ENCODE measurements around the gene SF3B1. TPM values are rescaled to one million over a fixed set of nuclear protein-coding genes. Genes with fewer than 3 reads are reported as not detected.
"Not testable (repeated sequence)": the region's sequence is repeated elsewhere in the genome, so short reads cannot be mapped to it uniquely, and the experiment has no call there.

SF3B1 gene
- total RNA-seq, 5 donors from 2014 or later (not counting 1 experiment from before 2014, with no cell fraction given) = 468 to 579 (median 497) TPM

- ChIA-PET POLR2A (interaction anchor here in 1 of 2 donors (1.5 to 5.5 kb wide), 2 partner anchors 18 to 44 kb away, joined by 6 to 75 read pairs; partner anchors contain the start of gene SF3B1), CTCF (interaction anchor here in 1 of 2 donors (0.6 kb wide), 1 partner anchor 11 kb away, joined by 3 read pairs; no protein-coding TSS in a partner anchor)
- Mint-ChIP-seq H3K27ac (peak overlapping the region; percentile 99 to 100), H3K4me1 (peaks cover 55 to 60% (median 57%) of the 10 kb centered on the region in 3 donors), H3K4me3 (peak overlapping the region; percentile 96 to 100 (median 99)), H3K27me3 (no peaks in the 10 kb centered on the region), H3K36me3 (no peaks in the 10 kb centered on the region), H3K9me3 (no peaks in the 10 kb centered on the region)
- whole genome bisulfite sequencing (ENCODE audit: insufficient coverage) = 0% methylated on average over 1 of the region's 11 CpGs
- Histone ChIP-seq H3K4me3 (ENCODE audit: control insufficient read depth in 1 of 2, extremely low read depth in 1 of 2, low read length in 1 of 2) (peak overlapping the region; percentile 90 to 99), H3K27ac (ENCODE audit: low read length) (peak overlapping the region; percentile 100), H3K9me3 (no peaks in the 10 kb centered on the region), H3K4me1 (ENCODE audit: control insufficient read depth in 1 of 2, extremely low read depth in 1 of 2, insufficient read depth in 2 of 2, low read length in 2 of 2) (peaks cover 12 to 19% of the 10 kb centered on the region in 2 experiments), H3K27me3 (replicated peaks in 1 of 2; ENCODE audit: control insufficient read depth in 2 of 2, extremely low read depth in 1 of 2, insufficient read depth in 2 of 2, low read length in 1 of 2) (peaks cover 0 to 5% of the 10 kb centered on the region in 2 experiments), H3K36me3 (ENCODE audit: control insufficient read depth in 2 of 2, extremely low read depth in 1 of 2, insufficient read depth in 1 of 2, low read length in 1 of 2) (peaks cover 0 to 5% of the 10 kb centered on the region in 2 donors)
- ATAC-seq (replicated peaks in 1 of 4) = peak in 2 of 4 experiments; percentile 66 to 67
- no peak for DNase-seq
Measured at GRCh38 chr2:197453914-197454398, 19.1 kb upstream of the SF3B1 start.

DNA sequence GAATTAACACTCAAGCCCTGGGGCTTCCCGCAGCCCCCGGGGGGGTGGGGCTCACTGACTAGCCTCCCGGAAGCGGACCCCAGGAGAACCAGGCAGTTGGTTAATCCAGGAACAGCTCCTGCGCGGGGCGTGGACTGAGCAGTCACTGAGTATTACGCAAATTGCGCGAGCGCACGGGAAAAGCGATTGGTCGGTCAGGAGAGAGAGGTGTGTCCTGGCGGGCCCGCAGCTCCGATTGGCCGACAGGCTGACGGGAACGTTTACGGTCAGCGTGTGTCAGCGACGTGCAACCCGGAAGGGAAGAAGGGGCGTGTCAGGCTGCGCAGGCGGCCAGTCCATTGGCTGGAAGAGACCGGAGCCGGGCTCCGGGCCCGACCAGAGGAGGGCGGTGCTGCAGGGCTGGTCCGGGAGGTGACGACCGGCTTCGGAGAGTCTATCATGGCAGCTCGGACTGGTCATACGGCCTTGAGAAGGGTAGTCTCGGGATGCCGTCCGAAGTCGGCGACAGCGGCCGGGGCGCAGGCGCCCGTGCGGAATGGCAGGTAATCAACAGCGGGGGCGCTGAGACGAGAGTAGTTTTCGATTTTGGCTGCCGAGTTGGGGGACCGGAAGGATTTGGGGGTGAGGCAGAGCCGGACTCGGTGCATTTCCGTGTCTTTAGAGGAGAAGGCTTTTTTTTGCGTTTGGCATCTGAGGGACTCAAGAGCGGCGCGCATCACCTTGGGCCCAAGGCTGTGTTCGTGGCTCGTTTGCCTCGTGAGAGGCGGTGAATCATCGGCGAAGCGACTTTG, 18.5 kb upstream of the SF3B1 start, which contains the start of gene COQ10B:
COQ10B (plus strand) TSS at position 430 of the 791 bp plus-strand sequence; CDS start at position 439, 9 bp downstream.
- Histone ChIP-seq H3K27me3 (replicated peaks in 1 of 2; ENCODE audit: control insufficient read depth in 2 of 2, extremely low read depth in 1 of 2, insufficient read depth in 2 of 2, low read length in 1 of 2) (peaks cover 0 to 9% of the 10 kb centered on the region in 2 experiments), H3K4me3 (ENCODE audit: control insufficient read depth in 1 of 2, extremely low read depth in 1 of 2, low read length in 1 of 2) (peak within 1 kb of the TSS; percentile 90 to 99), H3K9me3 (no peaks in the 10 kb centered on the region), H3K4me1 (ENCODE audit: control insufficient read depth in 1 of 2, extremely low read depth in 1 of 2, insufficient read depth in 2 of 2, low read length in 2 of 2) (peaks cover 12 to 19% of the 10 kb centered on the region in 2 experiments), H3K36me3 (ENCODE audit: control insufficient read depth in 2 of 2, extremely low read depth in 1 of 2, insufficient read depth in 1 of 2, low read length in 1 of 2) (peaks cover 0 to 5% of the 10 kb centered on the region in 2 donors), H3K27ac (ENCODE audit: low read length) (peak within 1 kb of the TSS; percentile 100)
- ATAC-seq (replicated peaks in 1 of 4) (peak; percentile 87 to 90 (median 90)), DNase-seq (peak; percentile 90 to 100 (median 98))
- CTCF ChIA-PET = interaction anchor here in 1 of 2 donors (0.6 to 1.2 kb wide), 13 partner anchors 11 to 1796 kb away, joined by 3 to 10 read pairs (median 3); partner anchors contain the start of genes GTF3C3, HSPD1, HSPE1 and SF3B1
- Mint-ChIP-seq H3K9me3 (no peaks in the 10 kb centered on the region), H3K27ac (peak within 1 kb of the TSS; percentile 99 to 100), H3K4me3 (peak within 1 kb of the TSS; percentile 96 to 100 (median 99)), H3K36me3 (no peaks in the 10 kb centered on the region), H3K27me3 (no peaks in the 10 kb centered on the region), H3K4me1 (peaks cover 50 to 54% (median 53%) of the 10 kb centered on the region in 3 donors)
- POLR2A ChIA-PET = interaction anchor here (0.5 to 5.5 kb wide), 18 partner anchors 8 to 1794 kb away, joined by 3 to 75 read pairs (median 4); partner anchors contain the start of genes MOB4 (in 2 of the 2), SF3B1 (in 2 of the 2), GTF3C3 (in 1 of the 2) and HSPD1 (in 1 of the 2)
- WGBS (ENCODE audit: insufficient coverage) = under 1% methylated on average over 69 of the region's 70 CpGs

DNA sequence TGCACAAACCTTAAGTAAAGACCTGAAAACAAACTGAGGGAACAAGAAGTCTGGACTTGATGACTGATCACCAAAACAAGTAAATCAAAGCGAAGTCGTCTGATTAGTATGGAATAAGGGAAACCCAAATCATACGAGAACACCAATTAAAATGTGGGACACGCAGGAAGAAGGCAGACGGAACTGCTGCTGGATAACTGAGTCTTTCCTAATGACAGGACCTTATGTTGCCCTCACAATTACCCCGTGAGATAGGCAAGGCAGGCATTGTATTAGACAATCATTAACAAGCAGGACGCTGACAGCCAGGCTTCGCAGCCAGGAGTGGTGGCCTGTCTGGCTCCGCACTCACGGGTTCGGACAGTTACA, 17.9 kb upstream of the SF3B1 start:
- 0% methylated on average over 8 of the region's 11 CpGs for WGBS (ENCODE audit: insufficient coverage)
- Mint-ChIP-seq H3K9me3 (no peaks in the 10 kb centered on the region), H3K27ac (peak overlapping the region; percentile 99 to 100), H3K4me3 (peak overlapping the region; percentile 96 to 100 (median 99)), H3K27me3 (no peaks in the 10 kb centered on the region), H3K36me3 (no peaks in the 10 kb centered on the region), H3K4me1 (peaks cover 46 to 48% (median 48%) of the 10 kb centered on the region in 3 donors)
- Histone ChIP-seq H3K4me1 (ENCODE audit: control insufficient read depth in 1 of 2, extremely low read depth in 1 of 2, insufficient read depth in 2 of 2, low read length in 2 of 2) (peaks cover 12 to 19% of the 10 kb centered on the region in 2 experiments), H3K27me3 (replicated peaks in 1 of 2; ENCODE audit: control insufficient read depth in 2 of 2, extremely low read depth in 1 of 2, insufficient read depth in 2 of 2, low read length in 1 of 2) (peaks cover 0 to 9% of the 10 kb centered on the region in 2 experiments), H3K27ac (ENCODE audit: low read length) (peak overlapping the region; percentile 100), H3K36me3 (ENCODE audit: control insufficient read depth in 2 of 2, extremely low read depth in 1 of 2, insufficient read depth in 1 of 2, low read length in 1 of 2) (peaks cover 0 to 3% of the 10 kb centered on the region in 2 donors), H3K9me3 (no peaks in the 10 kb centered on the region), H3K4me3 (ENCODE audit: control insufficient read depth in 1 of 2, extremely low read depth in 1 of 2, low read length in 1 of 2) (peak overlapping the region; percentile 90 to 99)
- ATAC-seq (replicated peaks in 1 of 4) (no peak), DNase-seq (no peak)
- ChIA-PET CTCF (interaction anchor here in 1 of 2 donors (0.7 to 1.2 kb wide), 12 partner anchors 10 to 1796 kb away, joined by 3 to 10 read pairs (median 3); partner anchors contain the start of genes GTF3C3, HSPD1, HSPE1 and SF3B1), POLR2A (interaction anchor here (0.5 to 5.5 kb wide), 16 partner anchors 9 to 1794 kb away, joined by 3 to 75 read pairs (median 5); partner anchors contain the start of genes MOB4 (in 2 of the 2), SF3B1 (in 2 of the 2), GTF3C3 (in 1 of the 2) and HSPD1 (in 1 of the 2))

GRCh38 chr2:197450935-197451358, 16.1 kb upstream of the SF3B1 start:
- H3K9me3 ChIP-seq; H3K36me3 ChIP-seq (ENCODE audit: control insufficient read depth in 2 of 2, extremely low read depth in 1 of 2, insufficient read depth in 1 of 2, low read length in 1 of 2); H3K4me3 ChIP-seq (ENCODE audit: control insufficient read depth in 1 of 2, extremely low read depth in 1 of 2, low read length in 1 of 2); H3K27ac ChIP-seq (ENCODE audit: low read length); H3K9me3 Mint-ChIP-seq; H3K36me3 Mint-ChIP-seq; ATAC-seq (replicated peaks in 1 of 4); H3K27me3 ChIP-seq (replicated peaks in 1 of 2; ENCODE audit: control insufficient read depth in 2 of 2, extremely low read depth in 1 of 2, insufficient read depth in 2 of 2, low read length in 1 of 2); H3K27me3 Mint-ChIP-seq; DNase-seq: not testable (repeated sequence)
- 61% methylated on average over 6 of the region's 6 CpGs for WGBS (ENCODE audit: insufficient coverage)
- CTCF ChIA-PET = interaction anchor here in 1 of 2 donors (1.1 kb wide), 1 partner anchor 337 kb away, joined by 3 read pairs; no protein-coding TSS in a partner anchor
- H3K27ac Mint-ChIP-seq = peak overlapping the region; percentile 16 to 55
- H3K4me3 Mint-ChIP-seq = peak overlapping the region in 2 of 3 donors; percentile 9 to 37
- H3K4me1 ChIP-seq (ENCODE audit: control insufficient read depth in 1 of 2, extremely low read depth in 1 of 2, insufficient read depth in 2 of 2, low read length in 2 of 2) = peaks cover 12% of the 10 kb centered on the region in 2 experiments
- POLR2A ChIA-PET = interaction anchor here (0.6 to 5.5 kb wide), 5 partner anchors 15 to 391 kb away, joined by 4 to 75 read pairs (median 7); partner anchors contain the start of genes HSPD1 (in 1 of the 2) and SF3B1 (in 1 of the 2)
- H3K4me1 Mint-ChIP-seq = peaks cover 30 to 33% (median 30%) of the 10 kb centered on the region in 3 donors

DNA sequence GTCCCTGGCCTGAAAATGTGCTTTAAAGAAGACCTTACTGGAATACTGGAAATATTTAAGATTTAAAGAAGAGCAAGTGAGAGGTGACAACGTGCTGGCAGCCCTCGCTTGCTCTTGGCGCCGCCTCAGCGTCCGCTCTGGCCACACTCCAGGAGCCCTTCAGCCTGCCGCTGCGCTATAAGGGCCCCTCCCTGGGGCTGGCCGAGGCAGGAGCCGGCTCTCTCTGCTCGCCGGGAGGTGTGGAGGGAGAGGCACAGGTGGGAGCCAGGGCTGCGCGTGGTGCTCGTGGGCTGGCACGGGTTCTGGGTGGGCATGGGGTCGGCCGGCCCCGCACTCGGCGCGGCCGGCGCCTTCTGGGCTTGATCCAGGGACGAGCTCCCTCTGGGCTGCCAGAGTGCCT, 15.6 kb upstream of the SF3B1 start:
- ATAC-seq (replicated peaks in 1 of 4) (no peak), DNase-seq (no peak)
- no peaks in the 10 kb centered on the region for H3K36me3 Mint-ChIP-seq
- H3K27ac Mint-ChIP-seq = no peak overlapping the region
- ChIA-PET POLR2A (interaction anchor here (0.6 to 5.5 kb wide), 5 partner anchors 15 to 392 kb away, joined by 4 to 75 read pairs (median 7); partner anchors contain the start of genes HSPD1 (in 1 of the 2) and SF3B1 (in 1 of the 2)), CTCF (no interaction called here)
- no peaks in the 10 kb centered on the region for H3K27me3 Mint-ChIP-seq
- WGBS (ENCODE audit: insufficient coverage) = 91% methylated on average over 13 of the region's 25 CpGs
- H3K36me3 ChIP-seq (ENCODE audit: control insufficient read depth in 2 of 2, extremely low read depth in 1 of 2, insufficient read depth in 1 of 2, low read length in 1 of 2) = peaks cover 0 to under 1% of the 10 kb centered on the region in 2 donors
- H3K4me3 ChIP-seq (ENCODE audit: control insufficient read depth in 1 of 2, extremely low read depth in 1 of 2, low read length in 1 of 2) = no peak overlapping the region
- H3K9me3 Mint-ChIP-seq = no peaks in the 10 kb centered on the region
- peaks cover 0 to 9% of the 10 kb centered on the region in 2 experiments for H3K27me3 ChIP-seq (replicated peaks in 1 of 2; ENCODE audit: control insufficient read depth in 2 of 2, extremely low read depth in 1 of 2, insufficient read depth in 2 of 2, low read length in 1 of 2)
- peaks cover 8 to 12% of the 10 kb centered on the region in 2 experiments for H3K4me1 ChIP-seq (ENCODE audit: control insufficient read depth in 1 of 2, extremely low read depth in 1 of 2, insufficient read depth in 2 of 2, low read length in 2 of 2)
- no peak overlapping the region for H3K4me3 Mint-ChIP-seq
- no peak overlapping the region for H3K27ac ChIP-seq (ENCODE audit: low read length)
- no peaks in the 10 kb centered on the region for H3K9me3 ChIP-seq
- H3K4me1 Mint-ChIP-seq = peaks cover 25 to 28% (median 25%) of the 10 kb centered on the region in 3 donors
